ENCODE results near the gene SERPINA1.

DNA sequence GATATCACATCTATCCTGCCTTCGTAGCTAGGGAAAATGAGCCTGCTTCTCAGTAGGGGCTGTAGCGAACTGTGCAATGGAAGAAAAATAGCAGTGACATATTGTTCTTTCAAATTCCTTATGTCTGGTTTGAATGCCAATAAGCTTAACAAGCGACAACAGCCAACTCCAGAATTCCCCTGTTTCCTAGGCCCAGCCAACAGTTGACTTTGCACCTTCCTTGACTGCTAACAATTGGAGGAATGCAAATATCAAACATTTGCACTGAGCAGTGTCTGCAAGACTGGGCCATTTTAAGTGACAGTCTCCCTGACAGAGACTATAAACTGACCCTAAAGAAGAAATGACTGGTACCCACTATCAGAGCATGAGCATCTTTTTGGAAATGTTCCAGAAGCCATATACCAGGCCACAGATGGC lies 12.0 kb upstream of the SERPINA1 start:
- no peak for TF ChIP-seq POLR2A (IDR thresholded peaks at IDR 0.05; ENCODE audit: low read depth, low read length)
- TF ChIP-seq TAF1 (IDR thresholded peaks at IDR 0.05; ENCODE audit: low read depth, low read length) = no peak
- TF ChIP-seq POLR2AphosphoS5 (IDR thresholded peaks at IDR 0.05; ENCODE audit: low read depth, low read length) = no peak
- no peak for TF ChIP-seq PAX5 (IDR thresholded peaks at IDR 0.05; ENCODE audit: insufficient read depth, low read length, severe bottlenecking)
- TF ChIP-seq POU2F2 (IDR thresholded peaks at IDR 0.05; ENCODE audit: low read depth, low read length) = no peak
- no peak for TF ChIP-seq SPI1 (IDR thresholded peaks at IDR 0.05; ENCODE audit: low read depth, low read length)
